Measurements from ENCODE around the gene NAB1. TPM values are rescaled to one million over a fixed set of nuclear protein-coding genes. Genes with fewer than 3 reads are reported as not detected.

The NAB1 gene
- total RNA-seq, 1 donor from 2014 or later = 12.2 TPM

- TF ChIP-seq CTCF (IDR thresholded peaks at IDR 0.05; ENCODE audit: partially characterized antibody, unreplicated experiment) = no peak
- Mint-ChIP-seq H3K4me1 (ENCODE audit: low read depth, unreplicated experiment) (peaks cover 3% of the 10 kb centered on the region), H3K9me3 (ENCODE audit: unreplicated experiment) (peaks cover 2% of the 10 kb centered on the region), H3K4me3 (ENCODE audit: unreplicated experiment) (no peak overlapping the region), H3K36me3 (ENCODE audit: unreplicated experiment) (no peaks in the 10 kb centered on the region), H3K27ac (ENCODE audit: unreplicated experiment) (no peak overlapping the region), H3K27me3 (ENCODE audit: unreplicated experiment) (no peaks in the 10 kb centered on the region)
- DNase-seq = no peak
Measured at GRCh38 chr2:190694479-190694878, 45.6 kb downstream of the NAB1 start.

- Mint-ChIP-seq H3K36me3 (ENCODE audit: unreplicated experiment) (no peaks in the 10 kb centered on the region), H3K4me3 (ENCODE audit: unreplicated experiment) (no peak overlapping the region), H3K4me1 (ENCODE audit: low read depth, unreplicated experiment) (peaks cover 3% of the 10 kb centered on the region), H3K27me3 (ENCODE audit: unreplicated experiment) (no peaks in the 10 kb centered on the region), H3K9me3 (ENCODE audit: unreplicated experiment) (peaks cover 2% of the 10 kb centered on the region), H3K27ac (ENCODE audit: unreplicated experiment) (no peak overlapping the region)
- TF ChIP-seq CTCF (IDR thresholded peaks at IDR 0.05; ENCODE audit: partially characterized antibody, unreplicated experiment) = no peak
- no peak for DNase-seq
Measured at GRCh38 chr2:190695739-190696138, 46.9 kb downstream of the NAB1 start.

GRCh38 chr2:190696792-190697398 is 48.0 kb downstream of the NAB1 start:
- Mint-ChIP-seq H3K9me3 (ENCODE audit: unreplicated experiment) (peaks cover 2% of the 10 kb centered on the region), H3K4me3 (ENCODE audit: unreplicated experiment) (no peak overlapping the region), H3K4me1 (ENCODE audit: low read depth, unreplicated experiment) (peaks cover 3% of the 10 kb centered on the region), H3K27me3 (ENCODE audit: unreplicated experiment) (no peaks in the 10 kb centered on the region), H3K36me3 (ENCODE audit: unreplicated experiment) (no peaks in the 10 kb centered on the region), H3K27ac (ENCODE audit: unreplicated experiment) (no peak overlapping the region)
- TF ChIP-seq CTCF (IDR thresholded peaks at IDR 0.05; ENCODE audit: partially characterized antibody, unreplicated experiment) = no peak
- no peak for DNase-seq

GRCh38 chr2:190697421-190697820 is 48.5 kb downstream of the NAB1 start:
- Mint-ChIP-seq H3K27me3 (ENCODE audit: unreplicated experiment) (no peaks in the 10 kb centered on the region), H3K27ac (ENCODE audit: unreplicated experiment) (no peak overlapping the region), H3K4me1 (ENCODE audit: low read depth, unreplicated experiment) (peaks cover 3% of the 10 kb centered on the region), H3K36me3 (ENCODE audit: unreplicated experiment) (no peaks in the 10 kb centered on the region), H3K4me3 (ENCODE audit: unreplicated experiment) (no peak overlapping the region), H3K9me3 (ENCODE audit: unreplicated experiment) (peaks cover 2% of the 10 kb centered on the region)
- no peak for DNase-seq
- TF ChIP-seq CTCF (IDR thresholded peaks at IDR 0.05; ENCODE audit: partially characterized antibody, unreplicated experiment) = no peak

GRCh38 chr2:190698895-190699294 is 50.0 kb downstream of the NAB1 start:
- Mint-ChIP-seq H3K27ac (ENCODE audit: unreplicated experiment) (no peak overlapping the region), H3K4me1 (ENCODE audit: low read depth, unreplicated experiment) (no peaks in the 10 kb centered on the region), H3K9me3 (ENCODE audit: unreplicated experiment) (peaks cover 2% of the 10 kb centered on the region), H3K27me3 (ENCODE audit: unreplicated experiment) (no peaks in the 10 kb centered on the region), H3K36me3 (ENCODE audit: unreplicated experiment) (no peaks in the 10 kb centered on the region), H3K4me3 (ENCODE audit: unreplicated experiment) (no peak overlapping the region)
- no peak for TF ChIP-seq CTCF (IDR thresholded peaks at IDR 0.05; ENCODE audit: partially characterized antibody, unreplicated experiment)
- no peak for DNase-seq
